GM10248 (cell line): ENCODE results near the gene E2F2.

Source experiments
- CTCF ChIA-PET: fragments of 300-600 bp; sonication (Branson Sonifier 250); formaldehyde crosslinking; extraction: SDS; loops from one replicate; lab custom pipeline; 2021; ENCODE audit warnings: antibody characterized with exemption; lab: Yijun Ruan, JAX
- POLR2A ChIA-PET: fragments of 350-650 bp; sonication (Branson Sonifier 250); formaldehyde crosslinking; extraction: SDS; loops from one replicate; lab custom pipeline; 2020; ENCODE audit warnings: antibody characterized with exemption; lab: Yijun Ruan, JAX
- DNase-seq: peaks from one replicate; pipeline ENCODE4 v3.0.0; 2012; ENCODE audit errors: extremely low spot score
- CTCF ChIP-seq: IDR thresholded peaks from 2 replicates; pipeline ENCODE4 v1.5.1; 2012; ENCODE audit warnings: mild to moderate bottlenecking, low read depth; ENCODE audit errors: extremely low read depth, missing control alignments, control extremely low read depth

E2F2 gene

GRCh38 chr1:23461050-23461449 is 70.0 kb downstream of the E2F2 start:
- no peak for TF ChIP-seq CTCF
- ChIA-PET CTCF (interaction anchor here (1.9 kb wide), 1 partner anchor 12 kb away, joined by 5 read pairs; no protein-coding TSS in a partner anchor), POLR2A (no interaction called here)
- DNase-seq: no peak

- ChIA-PET POLR2A (interaction anchor here (0.6 kb wide), 1 partner anchor 1149 kb away, joined by 3 read pairs; no protein-coding TSS in a partner anchor), CTCF (interaction anchor here (1.9 kb wide), 1 partner anchor 11 kb away, joined by 5 read pairs; no protein-coding TSS in a partner anchor)
- no peak for TF ChIP-seq CTCF
- DNase-seq: no peak
Observed at GRCh38 chr1:23460519-23460918, 70.5 kb downstream of the E2F2 start.

- DNase-seq: no peak
- CTCF ChIA-PET: interaction anchor here (1.1 to 1.9 kb wide), 2 partner anchors 10 to 38 kb away, joined by 3 to 5 read pairs; no protein-coding TSS in a partner anchor
- TF ChIP-seq CTCF: no peak
- POLR2A ChIA-PET: no interaction called here
Observed at GRCh38 chr1:23459338-23459757, 71.7 kb downstream of the E2F2 start.
